Activated gamma-delta T cell treated with anti-CD3 and anti-CD28 coated beads, Interleukin-2, amount 50 U/mL, for 16 hours (primary cell): ENCODE results near the gene RALGPS2.
A peak's percentile ranks its signal among the peaks of the same experiment; 100 is the strongest.
"Not testable (repeated sequence)": the region's sequence is repeated elsewhere in the genome, so short reads cannot be mapped to it uniquely, and the experiment has no call there.

Source experiments
- DNase-seq: peaks from one replicate; pipeline ENCODE4 v3.0.0-alpha.2; 2020; ENCODE audit warnings: low read depth

The RALGPS2 gene

GRCh38 chr1:178724376-178724727 lies 692 bp upstream of the RALGPS2 start:
- DNase-seq: no peak

GRCh38 chr1:178725466-178726086 lies 532 bp downstream of the RALGPS2 start:
- no peak for DNase-seq

- peak; percentile 9 for DNase-seq
Observed at GRCh38 chr1:178726087-178726517, 1.1 kb downstream of the RALGPS2 start.

- DNase-seq: no peak
Observed at GRCh38 chr1:178726545-178726944, 1.5 kb downstream of the RALGPS2 start.

- no peak for DNase-seq
Observed at GRCh38 chr1:178727014-178727895, 2.2 kb downstream of the RALGPS2 start.

- DNase-seq: no peak
Observed at GRCh38 chr1:178733972-178734371, 8.9 kb downstream of the RALGPS2 start.

GRCh38 chr1:178738780-178739179 lies 13.7 kb downstream of the RALGPS2 start:
- DNase-seq: no peak

GRCh38 chr1:178739285-178740045 lies 14.4 kb downstream of the RALGPS2 start:
- no peak for DNase-seq

GRCh38 chr1:178740491-178740890 lies 15.4 kb downstream of the RALGPS2 start:
- DNase-seq: no peak

GRCh38 chr1:178740924-178741323 lies 15.9 kb downstream of the RALGPS2 start:
- DNase-seq: no peak

- no peak for DNase-seq
Observed at GRCh38 chr1:178743801-178744200, 18.8 kb downstream of the RALGPS2 start.

- DNase-seq: no peak
Observed at GRCh38 chr1:178745260-178745659, 20.2 kb downstream of the RALGPS2 start.

GRCh38 chr1:178746345-178746744 lies 21.3 kb downstream of the RALGPS2 start:
- no peak for DNase-seq

GRCh38 chr1:178747361-178747760 lies 22.3 kb downstream of the RALGPS2 start:
- DNase-seq: not testable (repeated sequence)

GRCh38 chr1:178749581-178750166 lies 24.6 kb downstream of the RALGPS2 start:
- no peak for DNase-seq

- DNase-seq: no peak
Observed at GRCh38 chr1:178751046-178751445, 26.0 kb downstream of the RALGPS2 start.

GRCh38 chr1:178752891-178753290 lies 27.8 kb downstream of the RALGPS2 start:
- no peak for DNase-seq

GRCh38 chr1:178754655-178755256 lies 29.7 kb downstream of the RALGPS2 start:
- DNase-seq: not testable (repeated sequence)

GRCh38 chr1:178768423-178768822 lies 43.4 kb downstream of the RALGPS2 start:
- DNase-seq: no peak

GRCh38 chr1:178772952-178773351 lies 47.9 kb downstream of the RALGPS2 start:
- no peak for DNase-seq

- DNase-seq: no peak
Observed at GRCh38 chr1:178774263-178774662, 49.2 kb downstream of the RALGPS2 start.

- no peak for DNase-seq
Observed at GRCh38 chr1:178776553-178776952, 51.5 kb downstream of the RALGPS2 start.
